ENCODE measurements around the gene SIL1. TPM values are rescaled to one million over a fixed set of nuclear protein-coding genes. Genes with fewer than 3 reads are reported as not detected.

SIL1 gene
- polyA plus RNA-seq, 1 experiment: 64.6 TPM

DNA sequence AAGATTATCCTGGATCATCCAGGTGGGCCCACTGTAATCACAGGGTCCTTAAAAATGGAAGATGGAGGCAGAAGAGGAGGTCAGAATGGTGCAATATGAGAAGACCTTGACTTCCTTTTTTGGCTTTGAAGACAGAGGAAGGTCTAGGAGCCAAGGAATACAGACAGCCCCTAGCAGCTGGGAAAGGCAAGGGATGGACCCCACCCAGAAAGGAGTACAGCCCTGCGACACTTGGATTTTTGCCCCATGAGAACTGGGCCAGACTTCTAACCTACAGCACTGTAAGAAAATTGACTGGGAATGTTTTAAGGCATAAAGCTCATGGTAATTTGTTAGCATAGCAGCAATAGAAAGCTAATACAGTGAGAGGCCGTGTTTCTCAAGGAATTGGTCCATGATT, 256.1 kb downstream of the SIL1 start:
- Histone ChIP-seq H3K4me3 (ENCODE audit: low read depth, low read length) (no peak overlapping the region), H3K27me3 (ENCODE audit: control insufficient read depth, insufficient read depth, low read length) (no peaks in the 10 kb centered on the region), H3K9me3 (ENCODE audit: control insufficient read depth, insufficient read depth, low read length) (no peaks in the 10 kb centered on the region; the same call in 1 of the 2 replicates), H3K27ac (ENCODE audit: low read depth, low read length) (no peak overlapping the region)
- TF ChIP-seq, protein P1, sequence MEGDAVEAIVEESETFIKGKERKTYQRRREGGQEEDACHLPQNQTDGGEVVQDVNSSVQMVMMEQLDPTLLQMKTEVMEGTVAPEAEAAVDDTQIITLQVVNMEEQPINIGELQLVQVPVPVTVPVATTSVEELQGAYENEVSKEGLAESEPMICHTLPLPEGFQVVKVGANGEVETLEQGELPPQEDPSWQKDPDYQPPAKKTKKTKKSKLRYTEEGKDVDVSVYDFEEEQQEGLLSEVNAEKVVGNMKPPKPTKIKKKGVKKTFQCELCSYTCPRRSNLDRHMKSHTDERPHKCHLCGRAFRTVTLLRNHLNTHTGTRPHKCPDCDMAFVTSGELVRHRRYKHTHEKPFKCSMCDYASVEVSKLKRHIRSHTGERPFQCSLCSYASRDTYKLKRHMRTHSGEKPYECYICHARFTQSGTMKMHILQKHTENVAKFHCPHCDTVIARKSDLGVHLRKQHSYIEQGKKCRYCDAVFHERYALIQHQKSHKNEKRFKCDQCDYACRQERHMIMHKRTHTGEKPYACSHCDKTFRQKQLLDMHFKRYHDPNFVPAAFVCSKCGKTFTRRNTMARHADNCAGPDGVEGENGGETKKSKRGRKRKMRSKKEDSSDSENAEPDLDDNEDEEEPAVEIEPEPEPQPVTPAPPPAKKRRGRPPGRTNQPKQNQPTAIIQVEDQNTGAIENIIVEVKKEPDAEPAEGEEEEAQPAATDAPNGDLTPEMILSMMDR (IDR thresholded peaks at IDR 0.05; ENCODE audit: low read depth, low read length): no peak
- ChIA-PET CTCF (no interaction called here), POLR2A (no interaction called here)
- DNase-seq (ENCODE audit: low read depth, low spot score): no peak

- POLR2A ChIA-PET: no interaction called here
Observed at GRCh38 chr5:138938526-138938925, 259.6 kb downstream of the SIL1 start.

GRCh38 chr5:138937392-138938387, 260.5 kb downstream of the SIL1 start:
- DNase-seq (ENCODE audit: low read depth, low spot score): no peak
- TF ChIP-seq, protein P1 (IDR thresholded peaks at IDR 0.05; ENCODE audit: low read depth, low read length): no peak
- CTCF ChIA-PET: no interaction called here
- no peak overlapping the region for H3K4me3 ChIP-seq (ENCODE audit: low read depth, low read length)
- POLR2A ChIA-PET: no interaction called here
- H3K27me3 ChIP-seq (ENCODE audit: control insufficient read depth, insufficient read depth, low read length): no peaks in the 10 kb centered on the region
- no peaks in the 10 kb centered on the region; the same call in 1 of the 2 replicates for H3K9me3 ChIP-seq (ENCODE audit: control insufficient read depth, insufficient read depth, low read length)
- no peak overlapping the region for H3K27ac ChIP-seq (ENCODE audit: low read depth, low read length)

More at GRCh38 chr5:138938526-138938925, 259.6 kb downstream of the SIL1 start:
- H3K9me3 ChIP-seq (ENCODE audit: control insufficient read depth, insufficient read depth, low read length): no peaks in the 10 kb centered on the region; the same call in 1 of the 2 replicates
- H3K4me3 ChIP-seq (ENCODE audit: low read depth, low read length): no peak overlapping the region
- DNase-seq (ENCODE audit: low read depth, low spot score): no peak
- CTCF ChIA-PET: no interaction called here
- TF ChIP-seq, protein P1 (IDR thresholded peaks at IDR 0.05; ENCODE audit: low read depth, low read length): no peak
- no peak overlapping the region for H3K27ac ChIP-seq (ENCODE audit: low read depth, low read length)
- H3K27me3 ChIP-seq (ENCODE audit: control insufficient read depth, insufficient read depth, low read length): no peaks in the 10 kb centered on the region

- no peak overlapping the region for H3K27ac ChIP-seq (ENCODE audit: low read depth, low read length)
- H3K4me3 ChIP-seq (ENCODE audit: low read depth, low read length): no peak overlapping the region
- H3K9me3 ChIP-seq (ENCODE audit: control insufficient read depth, insufficient read depth, low read length): no peaks in the 10 kb centered on the region; the same call in 1 of the 2 replicates
- DNase-seq (ENCODE audit: low read depth, low spot score): no peak
- CTCF ChIA-PET: no interaction called here
- H3K27me3 ChIP-seq (ENCODE audit: control insufficient read depth, insufficient read depth, low read length): no peaks in the 10 kb centered on the region
- TF ChIP-seq, protein P1 (IDR thresholded peaks at IDR 0.05; ENCODE audit: low read depth, low read length): no peak
- POLR2A ChIA-PET: no interaction called here
Observed at GRCh38 chr5:138936968-138937345, 261.2 kb downstream of the SIL1 start.
